H9 (cell line): ENCODE results near the gene ZSCAN5A. TPM values are rescaled to one million over a fixed set of nuclear protein-coding genes. Genes with fewer than 3 reads are reported as not detected.

Experiments
- DNase-seq: peaks from one replicate; pipeline ENCODE4 v3.0.0-alpha.2; 2017
- H2AFZ ChIP-seq: one replicate; pipeline ENCODE4 v1.6.1; 2013; ENCODE audit warnings: mild to moderate bottlenecking, low read length, control low read depth, moderate library complexity
- H2AK5ac ChIP-seq: 2 replicates; pipeline ENCODE4 v1.6.1; 2013; ENCODE audit warnings: low read length, control low read depth, mixed read lengths; ENCODE audit not compliant: insufficient read length
- H2BK120ac ChIP-seq: one replicate; pipeline ENCODE4 v1.6.1; 2013; ENCODE audit warnings: low read depth, mild to moderate bottlenecking, low read length, control low read depth, inconsistent platforms; ENCODE audit not compliant: poor library complexity, severe bottlenecking
- H2BK12ac ChIP-seq: 2 replicates; pipeline ENCODE4 v1.6.1; 2013; ENCODE audit warnings: low read length, control low read depth, mixed read lengths, low read depth; ENCODE audit not compliant: insufficient read length
- H2BK15ac ChIP-seq: 2 replicates; pipeline ENCODE4 v1.6.1; 2013; ENCODE audit warnings: low read depth, low read length, control low read depth
- H2BK20ac ChIP-seq: one replicate; pipeline ENCODE4 v1.6.1; 2013; ENCODE audit warnings: low read depth, mild to moderate bottlenecking, low read length, control low read depth, inconsistent platforms; ENCODE audit not compliant: poor library complexity, severe bottlenecking
- H2BK5ac ChIP-seq: 2 replicates; pipeline ENCODE4 v1.6.1; 2013; ENCODE audit warnings: low read length, control low read depth, mixed read lengths; ENCODE audit not compliant: insufficient read length
- H3K14ac ChIP-seq: 2 replicates; pipeline ENCODE4 v1.6.1; 2013; ENCODE audit warnings: low read length, control low read depth; ENCODE audit not compliant: insufficient read depth
- H3K18ac ChIP-seq: 2 replicates; pipeline ENCODE4 v1.6.1; 2013; ENCODE audit warnings: low read depth, mild to moderate bottlenecking, mixed read lengths, low read length, control low read depth; ENCODE audit not compliant: insufficient read length
- H3K23ac ChIP-seq: 2 replicates; pipeline ENCODE4 v1.6.1; 2013; ENCODE audit warnings: low read length, control low read depth, mixed read lengths, low read depth; ENCODE audit not compliant: insufficient read length
- H3K23me2 ChIP-seq: 2 replicates; pipeline ENCODE4 v1.6.1; 2013; ENCODE audit warnings: low read depth, mild to moderate bottlenecking, mixed read lengths, low read length, control low read depth; ENCODE audit not compliant: insufficient read length, poor library complexity, severe bottlenecking
- H3K27ac ChIP-seq: 2 replicates; pipeline ENCODE4 v1.5.1; 2013; ENCODE audit warnings: low read length, control low read depth, mixed read lengths, low read depth; ENCODE audit not compliant: insufficient read length
- H3K27me3 ChIP-seq: 2 replicates; pipeline ENCODE4 v1.6.1; 2013; ENCODE audit warnings: low read length, control low read depth, inconsistent platforms; ENCODE audit not compliant: insufficient read depth
- H3K4ac ChIP-seq: 2 replicates; pipeline ENCODE4 v1.6.1; 2013; ENCODE audit warnings: low read depth, mild to moderate bottlenecking, control low read depth, inconsistent platforms, low read length, moderate library complexity
- H3K4me1 ChIP-seq: 2 replicates; pipeline ENCODE4 v1.6.1; 2013; ENCODE audit warnings: low read length, control low read depth, inconsistent platforms; ENCODE audit not compliant: insufficient read depth
- H3K4me2 ChIP-seq: 2 replicates; pipeline ENCODE4 v1.6.1; 2013; ENCODE audit warnings: low read length, control low read depth, mixed read lengths; ENCODE audit not compliant: insufficient read length, insufficient read depth
- H3K56ac ChIP-seq: 2 replicates; pipeline ENCODE4 v1.6.1; 2013; ENCODE audit warnings: low read depth, mild to moderate bottlenecking, mixed read lengths, low read length, control low read depth; ENCODE audit not compliant: insufficient read length
- H3K79me1 ChIP-seq: 2 replicates; pipeline ENCODE4 v1.6.1; 2013; ENCODE audit warnings: low read depth, mild to moderate bottlenecking, moderate library complexity, low read length, control low read depth, inconsistent platforms; ENCODE audit not compliant: insufficient read depth, poor library complexity, severe bottlenecking
- H3K79me2 ChIP-seq: 2 replicates; pipeline ENCODE4 v1.6.1; 2013; ENCODE audit warnings: low read length, control low read depth, inconsistent platforms; ENCODE audit not compliant: insufficient read depth
- H3K9ac ChIP-seq: 2 replicates; pipeline ENCODE4 v1.6.1; 2013; ENCODE audit warnings: low read length, control low read depth, mixed read lengths; ENCODE audit not compliant: insufficient read length; ENCODE audit errors: extremely low read depth
- H3K9me3 ChIP-seq: one replicate; pipeline ENCODE4 v1.6.1; 2013; ENCODE audit warnings: low read depth, low read length, inconsistent platforms; ENCODE audit not compliant: control insufficient read depth
- H3T11ph ChIP-seq: one replicate; pipeline ENCODE4 v1.6.1; 2013; ENCODE audit warnings: mild to moderate bottlenecking, low read length, control low read depth, inconsistent platforms
- H4K20me1 ChIP-seq: one replicate; pipeline ENCODE4 v1.6.1; 2013; ENCODE audit not compliant: control insufficient read depth, insufficient read length, insufficient read depth
- H4K5ac ChIP-seq: 2 replicates; pipeline ENCODE4 v1.6.1; 2013; ENCODE audit warnings: low read depth, mild to moderate bottlenecking, mixed read lengths, low read length, control low read depth; ENCODE audit not compliant: insufficient read length
- H4K8ac ChIP-seq: replicated peaks from 2 replicates; pipeline ENCODE4 v1.6.1; 2013; ENCODE audit warnings: low read length, control low read depth, mixed read lengths, low read depth; ENCODE audit not compliant: insufficient read length
- H4K91ac ChIP-seq: 2 replicates; pipeline ENCODE4 v1.6.1; 2013; ENCODE audit warnings: low read depth, mild to moderate bottlenecking, moderate library complexity, mixed read lengths, low read length, control low read depth; ENCODE audit not compliant: insufficient read length
- H3K27ac Mint-ChIP-seq, 3 experiments: 2 replicates in 2 of 3; 3 replicates in 1 of 3; pipeline ENCODE4 v1.8.0; 2020 to 2021; ENCODE audit warnings: mixed read lengths in 3 of 3, mild to moderate bottlenecking in 1 of 3, moderate library complexity in 1 of 3
- H3K27me3 Mint-ChIP-seq: 2 replicates; pipeline ENCODE4 v1.8.0; 2021; ENCODE audit warnings: low read depth, mild to moderate bottlenecking, moderate library complexity, mixed read lengths
- H3K36me3 Mint-ChIP-seq, 3 experiments: 2 replicates in 2 of 3; 3 replicates in 1 of 3; pipeline ENCODE4 v1.8.0; 2020 to 2021; ENCODE audit warnings: low read depth in 3 of 3, mixed read lengths in 3 of 3; ENCODE audit not compliant: insufficient read depth in 1 of 3
- H3K4me1 Mint-ChIP-seq, 2 experiments: 2 replicates each; pipeline ENCODE4 v1.8.0; 2020; ENCODE audit warnings: mixed read lengths in 2 of 2
- H3K4me3 Mint-ChIP-seq, 2 experiments: 2 replicates in 1 of 2; 3 replicates in 1 of 2; pipeline ENCODE4 v1.8.0; 2020 to 2021; ENCODE audit warnings: mild to moderate bottlenecking in 2 of 2, mixed read lengths in 2 of 2, moderate library complexity in 1 of 2
- H3K9me3 Mint-ChIP-seq, 2 experiments: 2 replicates in 1 of 2; 3 replicates in 1 of 2; pipeline ENCODE4 v1.8.0; 2020; ENCODE audit warnings: mild to moderate bottlenecking in 2 of 2, mixed read lengths in 2 of 2, moderate library complexity in 1 of 2
- CTCF ChIP-seq: fragments of 200-600 bp; sonication (generic); conservative IDR thresholded peaks from 3 replicates; pipeline ENCODE4 v1.8.0; 2021; ENCODE audit warnings: antibody characterized with exemption, mild to moderate bottlenecking
- WGBS: extraction: QIAGEN DNeasy Blood & Tissue Kit; methylation state at CpG from one replicate; pipeline ENCODE4 v1.1.7; 2013; ENCODE audit warnings: missing lambda C conversion rate, low lambda C conversion rate, mixed read lengths; ENCODE audit not compliant: insufficient read length; ENCODE audit errors: extremely low coverage; 5-methylcytosine and 5-hydroxymethylcytosine counted together
- long read RNA-seq: library from polyadenylated mRNA; unstranded; transcript quantifications from one replicate; pipeline ENCODE4 v2.0.0, GENCODE V29; 2020
- total RNA-seq: library from RNA; stranded (reverse); gene quantifications from 2 replicates; pipeline ENCODE4 v1.2.1, GENCODE V29; 2021

The ZSCAN5A gene, protein sequence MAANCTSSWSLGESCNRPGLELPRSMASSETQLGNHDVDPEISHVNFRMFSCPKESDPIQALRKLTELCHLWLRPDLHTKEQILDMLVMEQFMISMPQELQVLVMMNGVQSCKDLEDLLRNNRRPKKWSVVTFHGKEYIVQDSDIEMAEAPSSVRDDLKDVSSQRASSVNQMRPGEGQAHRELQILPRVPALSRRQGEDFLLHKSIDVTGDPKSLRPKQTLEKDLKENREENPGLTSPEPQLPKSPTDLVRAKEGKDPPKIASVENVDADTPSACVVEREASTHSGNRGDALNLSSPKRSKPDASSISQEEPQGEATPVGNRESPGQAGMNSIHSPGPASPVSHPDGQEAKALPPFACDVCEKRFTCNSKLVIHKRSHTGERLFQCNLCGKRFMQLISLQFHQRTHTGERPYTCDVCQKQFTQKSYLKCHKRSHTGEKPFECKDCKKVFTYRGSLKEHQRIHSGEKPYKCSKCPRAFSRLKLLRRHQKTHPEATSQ
- total RNA-seq, result 9.1 and 12.5 TPM in 2 replicates
- long read RNA-seq, partial matches to known transcripts, result 0 of 41 reads
- long read RNA-seq, other reads (novel, unspliced or antisense), result 40 of 41 reads

- H4K5ac ChIP-seq, result peak within 1 kb of the TSS; percentile 35
- H3K79me2 ChIP-seq, result no peaks in the 10 kb centered on the region
- Mint-ChIP-seq H3K27ac (peak within 1 kb of the TSS; percentile 99 to 100 (median 100)), H3K4me1 (peaks cover 10 to 14% of the 10 kb centered on the region in 2 experiments), H3K27me3 (peaks cover 3% of the 10 kb centered on the region; the same call in 1 of the 2 replicates), H3K4me3 (peak within 1 kb of the TSS; percentile 90 to 91), H3K36me3 (peaks cover 3 to 8% (median 6%) of the 10 kb centered on the region in 3 experiments; a peak in 6 of 7 replicates), H3K9me3 (peaks cover 3 to 4% of the 10 kb centered on the region in 2 experiments; a peak in 4 of 5 replicates)
- no peak within 1 kb of the TSS for H4K8ac ChIP-seq
- no peaks in the 10 kb centered on the region for H3K79me1 ChIP-seq
- peak within 1 kb of the TSS; percentile 16 for H3K56ac ChIP-seq
- peaks cover 9% of the 10 kb centered on the region for H3K23me2 ChIP-seq
- H3K9me3 ChIP-seq, result no peaks in the 10 kb centered on the region
- WGBS, result no CpG with 5 or more reads among the region's 47 CpGs
- H2BK20ac ChIP-seq, result no peak within 1 kb of the TSS
- H2AK5ac ChIP-seq, result no peak within 1 kb of the TSS
- peak within 1 kb of the TSS; percentile 100 for H3K18ac ChIP-seq
- H3T11ph ChIP-seq, result no peak within 1 kb of the TSS
- peak within 1 kb of the TSS; percentile 58 for H3K27ac ChIP-seq
- TF ChIP-seq CTCF, result no peak
- H3K23ac ChIP-seq, result no peak within 1 kb of the TSS
- no peak within 1 kb of the TSS for H3K4ac ChIP-seq
- H3K14ac ChIP-seq, result peak within 1 kb of the TSS; percentile 96
- H3K4me2 ChIP-seq, result peak within 1 kb of the TSS; percentile 98
- no peak within 1 kb of the TSS for H4K91ac ChIP-seq
- peak within 1 kb of the TSS; percentile 86 for H3K9ac ChIP-seq
- no peak within 1 kb of the TSS for H2BK15ac ChIP-seq
- peak within 1 kb of the TSS; percentile 71 for H2AFZ ChIP-seq
- H3K4me1 ChIP-seq, result no peaks in the 10 kb centered on the region
- no peaks in the 10 kb centered on the region for H4K20me1 ChIP-seq
- peak within 1 kb of the TSS; percentile 36 for H2BK12ac ChIP-seq
- peak; percentile 96 for DNase-seq
- no peaks in the 10 kb centered on the region for H3K27me3 ChIP-seq
- no peak within 1 kb of the TSS for H2BK120ac ChIP-seq
- H2BK5ac ChIP-seq, result peak within 1 kb of the TSS; percentile 76
Measured at GRCh38 chr19:56314381-56315076, at the start of gene ZSCAN5A. TSS of gene ZSCAN5A (minus strand) at chr19:56314839. CDS start at chr19:56225046, 89,793 bp downstream.
